ENCODE measurements around the gene CORO7.
A peak's percentile ranks its signal among the peaks of the same experiment; 100 is the strongest.

The CORO7 gene

GRCh38 chr16:4358236-4358635, 58.2 kb downstream of the CORO7 start:
- no peak overlapping the region for H3K4me3 ChIP-seq (ENCODE audit: low read length)
- TF ChIP-seq ZNF274 (IDR thresholded peaks at IDR 0.05; ENCODE audit: low read depth, low read length), result no peak

- no peak for TF ChIP-seq ZNF274 (IDR thresholded peaks at IDR 0.05; ENCODE audit: low read depth, low read length)
- no peak overlapping the region for H3K4me3 ChIP-seq (ENCODE audit: low read length)
Measured at GRCh38 chr16:4356820-4357219, 59.6 kb downstream of the CORO7 start.

GRCh38 chr16:4354512-4355409, 61.6 kb downstream of the CORO7 start:
- no peak for TF ChIP-seq ZNF274 (IDR thresholded peaks at IDR 0.05; ENCODE audit: low read depth, low read length)
- H3K4me3 ChIP-seq (ENCODE audit: low read length), result no peak overlapping the region

GRCh38 chr16:4353675-4354074, 62.7 kb downstream of the CORO7 start:
- no peak overlapping the region for H3K4me3 ChIP-seq (ENCODE audit: low read length)
- no peak for TF ChIP-seq ZNF274 (IDR thresholded peaks at IDR 0.05; ENCODE audit: low read depth, low read length)

GRCh38 chr16:4352843-4353242, 63.6 kb downstream of the CORO7 start:
- no peak overlapping the region for H3K4me3 ChIP-seq (ENCODE audit: low read length)
- TF ChIP-seq ZNF274 (IDR thresholded peaks at IDR 0.05; ENCODE audit: low read depth, low read length), result no peak

- TF ChIP-seq ZNF274 (IDR thresholded peaks at IDR 0.05; ENCODE audit: low read depth, low read length), result no peak
Measured at GRCh38 chr16:4351880-4352279, 64.5 kb downstream of the CORO7 start.

GRCh38 chr16:4350787-4351659, 65.4 kb downstream of the CORO7 start, which contains the start of gene PAM16:
Gene PAM16 (minus strand): TSS chr16:4351321. CDS start chr16:4351234, 87 bp downstream.
- peak within 1 kb of the TSS; percentile 95 for H3K4me3 ChIP-seq (ENCODE audit: low read length)
- TF ChIP-seq ZNF274 (IDR thresholded peaks at IDR 0.05; ENCODE audit: low read depth, low read length), result no peak

More at GRCh38 chr16:4351880-4352279, 64.5 kb downstream of the CORO7 start:
- H3K4me3 ChIP-seq (ENCODE audit: low read length), result no peak overlapping the region

- TF ChIP-seq ZNF274 (IDR thresholded peaks at IDR 0.05; ENCODE audit: low read depth, low read length), result no peak
- H3K4me3 ChIP-seq (ENCODE audit: low read length), result peak overlapping the region; percentile 95
Measured at GRCh38 chr16:4350365-4350786, 66.0 kb downstream of the CORO7 start.

GRCh38 chr16:4349332-4349731, 67.1 kb downstream of the CORO7 start:
- TF ChIP-seq ZNF274 (IDR thresholded peaks at IDR 0.05; ENCODE audit: low read depth, low read length), result no peak

GRCh38 chr16:4347765-4348509, 68.5 kb downstream of the CORO7 start:
- no peak overlapping the region for H3K4me3 ChIP-seq (ENCODE audit: low read length)
- TF ChIP-seq ZNF274 (IDR thresholded peaks at IDR 0.05; ENCODE audit: low read depth, low read length), result no peak

More at GRCh38 chr16:4349332-4349731, 67.1 kb downstream of the CORO7 start:
- no peak overlapping the region for H3K4me3 ChIP-seq (ENCODE audit: low read length)

- TF ChIP-seq ZNF274 (IDR thresholded peaks at IDR 0.05; ENCODE audit: low read depth, low read length), result no peak
- H3K4me3 ChIP-seq (ENCODE audit: low read length), result no peak overlapping the region
Measured at GRCh38 chr16:4347010-4347409, 69.4 kb downstream of the CORO7 start.

GRCh38 chr16:4345836-4346781, 70.3 kb downstream of the CORO7 start:
- H3K4me3 ChIP-seq (ENCODE audit: low read length), result no peak overlapping the region
- TF ChIP-seq ZNF274 (IDR thresholded peaks at IDR 0.05; ENCODE audit: low read depth, low read length), result no peak
